Keratinocyte (primary cell): ENCODE results near the gene NQO2. TPM values are rescaled to one million over a fixed set of nuclear protein-coding genes. Genes with fewer than 3 reads are reported as not detected.

Experiments used
- DNase-seq: peaks from one replicate; pipeline ENCODE4 v3.0.0-alpha.2; 2011; ENCODE audit warnings: low read depth, missing footprints, low spot score
- FAIRE-seq: peaks from 2 replicates; lab custom pipeline; 2011; peaks lifted over from hg19 to GRCh38; lab: Jason Lieb, UNC
- H2AFZ ChIP-seq: 2 replicates; pipeline ENCODE4 v1.6.0; 2012; ENCODE audit warnings: low read length, control low read depth, inconsistent platforms; ENCODE audit not compliant: control insufficient read depth
- H3K27ac ChIP-seq: 2 replicates; pipeline ENCODE4 v1.5.1; 2011; ENCODE audit warnings: low read length; ENCODE audit not compliant: control insufficient read depth, insufficient read depth
- H3K27me3 ChIP-seq: 3 replicates; pipeline ENCODE4 v1.6.0; 2011; ENCODE audit warnings: low read length; ENCODE audit not compliant: control insufficient read depth, insufficient read depth; ENCODE audit errors: extremely low read depth
- H3K36me3 ChIP-seq, 2 experiments: 2 replicates in 1 of 2; 3 replicates in 1 of 2; pipeline ENCODE4 v1.5.1; 2011; ENCODE audit warnings: low read length in 2 of 2, mild to moderate bottlenecking in 1 of 2; ENCODE audit not compliant: control insufficient read depth in 2 of 2, insufficient read depth in 2 of 2; ENCODE audit errors: extremely low read depth in 1 of 2
- H3K4me1 ChIP-seq: 3 replicates; pipeline ENCODE4 v1.5.1; 2011; ENCODE audit warnings: low read length; ENCODE audit not compliant: control insufficient read depth, insufficient read depth; ENCODE audit errors: extremely low read depth
- H3K4me2 ChIP-seq: 3 replicates; pipeline ENCODE4 v1.6.0; 2011; ENCODE audit warnings: low read depth, low read length; ENCODE audit not compliant: control insufficient read depth, insufficient read depth; ENCODE audit errors: extremely low read depth
- H3K4me3 ChIP-seq, 3 experiments: fragments of 200-600 bp in 1 of 3; sonication (generic) in 1 of 3; 2 replicates in 2 of 3; 3 replicates in 1 of 3; pipeline ENCODE4 v1.5.1; 2011 to 2016; ENCODE audit warnings: low read length in 3 of 3, mild to moderate bottlenecking in 3 of 3, control low read depth in 2 of 3, inconsistent platforms in 1 of 3, low read depth in 1 of 3, mixed read lengths in 1 of 3, mixed run types in 1 of 3, moderate library complexity in 1 of 3; ENCODE audit not compliant: control insufficient read depth in 2 of 3, insufficient read depth in 2 of 3; ENCODE audit errors: extremely low read depth in 1 of 3
- H3K79me2 ChIP-seq: 2 replicates; pipeline ENCODE4 v1.6.0; 2012; ENCODE audit warnings: low read length; ENCODE audit not compliant: control insufficient read depth, insufficient read depth
- H3K9ac ChIP-seq: 3 replicates; pipeline ENCODE4 v1.6.0; 2011; ENCODE audit warnings: low read length; ENCODE audit not compliant: control insufficient read depth, insufficient read depth; ENCODE audit errors: extremely low read depth
- H3K9me1 ChIP-seq: 3 replicates; pipeline ENCODE4 v1.6.0; 2011; ENCODE audit warnings: low read length; ENCODE audit not compliant: control insufficient read depth, insufficient read depth; ENCODE audit errors: extremely low read depth
- H3K9me3 ChIP-seq: 2 replicates; pipeline ENCODE4 v1.5.1; 2012; ENCODE audit warnings: low read depth, low read length; ENCODE audit not compliant: control insufficient read depth
- H4K20me1 ChIP-seq: 3 replicates; pipeline ENCODE4 v1.6.0; 2011; ENCODE audit warnings: low read length; ENCODE audit not compliant: control insufficient read depth, insufficient read depth; ENCODE audit errors: extremely low read depth
- EZH2 ChIP-seq: IDR thresholded peaks from one replicate; pipeline ENCODE4 v1.6.1; 2012; ENCODE audit warnings: inconsistent platforms, mild to moderate bottlenecking, low read length, moderate library complexity
- dilution Hi-C: fragments of 300-500 bp; cut with MboI; formaldehyde crosslinking; loops from one replicate; pipeline ENCODE4 v1.7.0; 2020; ENCODE audit warnings: low sequenced_read_pairs; ENCODE audit not compliant: extremely low pct_ligation_motif_present
- polyA plus RNA-seq, 5 experiments: library from polyadenylated mRNA; depleted of rRNA in 3 of 5; stranded (reverse) in 3 of 5; stranded (forward) in 1 of 5; unstranded in 1 of 5; fragments of >200 nt; gene quantifications; 1 replicate in 1 of 5; 2 replicates in 3 of 5; 3 replicates in 1 of 5; pipeline versions ENCODE4 v1.2.1 to v1.2.3, GENCODE V29; 2011 to 2012; ENCODE audit warnings: missing spikeins in 2 of 5, low read depth in 1 of 5, low replicate concordance in 1 of 5
- TF ChIP-seq, protein P1 (sequence below), 3 experiments: IDR thresholded peaks in 1 of 3; conservative IDR thresholded peaks in 1 of 3; optimal IDR thresholded peaks in 1 of 3; 2 replicates in 2 of 3; 3 replicates in 1 of 3; pipeline versions ENCODE3 to v1.5.1; 2011; ENCODE audit warnings: low read length in 3 of 3, mild to moderate bottlenecking in 3 of 3, moderate library complexity in 2 of 3, control low read depth in 1 of 3, inconsistent platforms in 1 of 3; ENCODE audit not compliant: insufficient read depth in 2 of 3; ENCODE audit errors: extremely low read depth in 1 of 3

Gene NQO2
- polyA plus RNA-seq, 1 donor (not counting 4 experiments of a cell fraction or from before 2014, with no cell fraction given): 22.9 TPM

DNA sequence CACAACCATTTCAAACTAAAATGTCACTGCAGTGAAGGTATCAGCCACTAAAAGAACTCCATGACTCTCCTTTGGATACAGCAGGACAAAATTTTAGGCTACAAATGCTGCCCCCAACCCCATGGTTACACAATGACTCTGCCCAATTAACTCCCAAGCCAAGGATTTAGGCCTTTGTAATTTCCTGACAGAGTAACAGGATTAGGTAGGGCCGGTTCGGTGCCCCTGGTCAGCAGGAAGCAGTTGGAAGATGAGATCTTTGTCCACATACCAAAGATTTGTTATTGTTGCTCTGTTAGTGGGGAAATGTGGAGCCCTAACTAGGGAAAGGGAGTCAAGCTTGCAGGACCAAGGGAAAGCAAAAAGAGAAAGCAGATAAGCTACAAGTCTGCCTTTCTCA lies 41.9 kb downstream of the NQO2 start:
- Histone ChIP-seq H2AFZ (no peak overlapping the region), H3K9me3 (no peaks in the 10 kb centered on the region), H3K4me3 (no peak overlapping the region)

DNA sequence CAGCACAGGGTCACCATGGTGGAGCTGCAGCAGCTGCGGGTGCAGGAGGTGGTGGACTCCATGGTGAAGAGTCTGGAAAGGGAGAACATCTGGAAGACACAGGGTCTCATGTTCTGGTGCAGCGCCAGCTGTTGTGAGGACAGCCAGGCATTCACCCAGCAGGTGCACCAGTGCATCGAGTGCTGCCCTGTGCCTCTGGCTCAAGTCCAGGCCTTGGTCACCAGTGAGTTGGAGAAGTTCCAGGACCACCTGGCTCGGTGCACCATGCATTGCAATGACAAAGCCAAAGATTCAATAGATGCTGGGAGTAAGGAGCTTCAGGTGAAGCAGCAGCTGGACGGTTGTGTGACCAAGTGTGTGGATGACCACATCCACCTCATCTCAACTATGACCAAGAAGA lies 45.7 kb downstream of the NQO2 start:
- FAIRE-seq (no peak), DNase-seq (no peak)
- no peak overlapping the region for H3K4me3 ChIP-seq
- no peak overlapping the region for H2AFZ ChIP-seq
- no peak overlapping the region for H3K4me2 ChIP-seq
- H3K4me1 ChIP-seq: no peaks in the 10 kb centered on the region
- H4K20me1 ChIP-seq: no peaks in the 10 kb centered on the region
- H3K27me3 ChIP-seq: no peaks in the 10 kb centered on the region
- dilution Hi-C loops: no loop called here
- no peak for TF ChIP-seq EZH2
- TF ChIP-seq, protein P1, sequence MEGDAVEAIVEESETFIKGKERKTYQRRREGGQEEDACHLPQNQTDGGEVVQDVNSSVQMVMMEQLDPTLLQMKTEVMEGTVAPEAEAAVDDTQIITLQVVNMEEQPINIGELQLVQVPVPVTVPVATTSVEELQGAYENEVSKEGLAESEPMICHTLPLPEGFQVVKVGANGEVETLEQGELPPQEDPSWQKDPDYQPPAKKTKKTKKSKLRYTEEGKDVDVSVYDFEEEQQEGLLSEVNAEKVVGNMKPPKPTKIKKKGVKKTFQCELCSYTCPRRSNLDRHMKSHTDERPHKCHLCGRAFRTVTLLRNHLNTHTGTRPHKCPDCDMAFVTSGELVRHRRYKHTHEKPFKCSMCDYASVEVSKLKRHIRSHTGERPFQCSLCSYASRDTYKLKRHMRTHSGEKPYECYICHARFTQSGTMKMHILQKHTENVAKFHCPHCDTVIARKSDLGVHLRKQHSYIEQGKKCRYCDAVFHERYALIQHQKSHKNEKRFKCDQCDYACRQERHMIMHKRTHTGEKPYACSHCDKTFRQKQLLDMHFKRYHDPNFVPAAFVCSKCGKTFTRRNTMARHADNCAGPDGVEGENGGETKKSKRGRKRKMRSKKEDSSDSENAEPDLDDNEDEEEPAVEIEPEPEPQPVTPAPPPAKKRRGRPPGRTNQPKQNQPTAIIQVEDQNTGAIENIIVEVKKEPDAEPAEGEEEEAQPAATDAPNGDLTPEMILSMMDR (optimal IDR thresholded peaks at IDR 0.05 in 1 of 3, IDR thresholded peaks at IDR 0.05 in 1 of 3, conservative IDR thresholded peaks at IDR 0.05 in 1 of 3; ENCODE audit: extremely low read depth in 1 of 3, insufficient read depth in 2 of 3, low read length in 3 of 3): no peak
- H3K79me2 ChIP-seq: no peaks in the 10 kb centered on the region
- H3K9me3 ChIP-seq: no peaks in the 10 kb centered on the region
- H3K9ac ChIP-seq: no peak overlapping the region
- no peaks in the 10 kb centered on the region for H3K36me3 ChIP-seq
- H3K9me1 ChIP-seq: no peaks in the 10 kb centered on the region
- no peak overlapping the region for H3K27ac ChIP-seq

More for the DNA sequence above, 41.9 kb downstream of the NQO2 start:
- Histone ChIP-seq H3K4me1 (no peaks in the 10 kb centered on the region), H3K9me1 (no peaks in the 10 kb centered on the region), H3K27me3 (peaks cover 4% of the 10 kb centered on the region), H4K20me1 (no peaks in the 10 kb centered on the region), H3K27ac (no peak overlapping the region), H3K4me2 (no peak overlapping the region), H3K79me2 (no peaks in the 10 kb centered on the region), H3K36me3 (no peaks in the 10 kb centered on the region), H3K9ac (no peak overlapping the region)
- dilution Hi-C loops: no loop called here
- FAIRE-seq: no peak
- TF ChIP-seq, protein P1 (optimal IDR thresholded peaks at IDR 0.05 in 1 of 3, IDR thresholded peaks at IDR 0.05 in 1 of 3, conservative IDR thresholded peaks at IDR 0.05 in 1 of 3; ENCODE audit: extremely low read depth in 1 of 3, insufficient read depth in 2 of 3, low read length in 3 of 3): no peak
- TF ChIP-seq EZH2: no peak
- DNase-seq: no peak
